Measurements from ENCODE around the gene SBF2.
"Not testable (repeated sequence)": the region's sequence is repeated elsewhere in the genome, so short reads cannot be mapped to it uniquely, and the experiment has no call there.

The SBF2 gene

GRCh38 chr11:10017911-10018310, 276.1 kb downstream of the SBF2 start:
- DNase-seq (ENCODE audit: low read depth), result peak; percentile 20
- H3K36me3 ChIP-seq (ENCODE audit: control insufficient read depth, insufficient read depth, low read length, severe bottlenecking), result peaks cover 16% of the 10 kb centered on the region
- no peak overlapping the region for H3K9ac ChIP-seq (ENCODE audit: low read length)
- no peaks in the 10 kb centered on the region for H3K4me1 ChIP-seq (ENCODE audit: control insufficient read depth, insufficient read depth, low read length)
- H3K4me3 ChIP-seq (ENCODE audit: low read length), result no peak overlapping the region
- H3K27me3 ChIP-seq (replicated peaks; ENCODE audit: control insufficient read depth, insufficient read depth, low read length), result no peaks in the 10 kb centered on the region
- peaks cover 16% of the 10 kb centered on the region for H3K9me3 ChIP-seq (ENCODE audit: control insufficient read depth, low read length)

GRCh38 chr11:10017050-10017449, 277.0 kb downstream of the SBF2 start:
- peaks cover 17% of the 10 kb centered on the region for H3K36me3 ChIP-seq (ENCODE audit: control insufficient read depth, insufficient read depth, low read length, severe bottlenecking)
- H3K9me3 ChIP-seq (ENCODE audit: control insufficient read depth, low read length), result peaks cover 25% of the 10 kb centered on the region
- peak; percentile 58 for DNase-seq (ENCODE audit: low read depth)
- no peaks in the 10 kb centered on the region for H3K27me3 ChIP-seq (replicated peaks; ENCODE audit: control insufficient read depth, insufficient read depth, low read length)
- no peak overlapping the region for H3K4me3 ChIP-seq (ENCODE audit: low read length)
- no peak overlapping the region for H3K9ac ChIP-seq (ENCODE audit: low read length)
- no peaks in the 10 kb centered on the region for H3K4me1 ChIP-seq (ENCODE audit: control insufficient read depth, insufficient read depth, low read length)

DNA sequence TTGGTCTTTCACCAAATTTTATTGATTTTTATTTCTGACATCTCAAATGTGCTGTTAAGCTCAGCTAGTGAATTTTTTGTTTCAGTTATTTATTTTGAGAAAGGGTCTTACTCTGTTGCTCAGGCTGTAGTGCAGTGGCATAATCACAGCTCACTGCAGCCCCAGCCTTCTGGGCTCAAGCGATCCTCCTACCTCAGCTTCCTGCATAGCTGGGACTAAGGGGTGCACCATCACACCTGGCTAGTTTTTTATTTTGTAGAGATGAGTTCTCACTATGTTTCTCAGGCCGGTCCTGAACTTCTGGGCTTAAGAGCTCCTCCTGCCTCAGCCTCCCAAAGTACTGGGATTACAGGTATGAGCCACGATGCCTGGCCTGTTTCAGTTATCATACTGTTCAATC, 282.0 kb downstream of the SBF2 start:
- DNase-seq (ENCODE audit: low read depth), result no peak
- Histone ChIP-seq H3K9me3 (ENCODE audit: control insufficient read depth, low read length) (peaks cover 47% of the 10 kb centered on the region), H3K4me1 (ENCODE audit: control insufficient read depth, insufficient read depth, low read length) (no peaks in the 10 kb centered on the region), H3K27me3 (replicated peaks; ENCODE audit: control insufficient read depth, insufficient read depth, low read length) (no peaks in the 10 kb centered on the region), H3K4me3 (ENCODE audit: low read length) (no peak overlapping the region), H3K36me3 (ENCODE audit: control insufficient read depth, insufficient read depth, low read length, severe bottlenecking) (peaks cover 23% of the 10 kb centered on the region), H3K9ac (ENCODE audit: low read length) (no peak overlapping the region)

DNA sequence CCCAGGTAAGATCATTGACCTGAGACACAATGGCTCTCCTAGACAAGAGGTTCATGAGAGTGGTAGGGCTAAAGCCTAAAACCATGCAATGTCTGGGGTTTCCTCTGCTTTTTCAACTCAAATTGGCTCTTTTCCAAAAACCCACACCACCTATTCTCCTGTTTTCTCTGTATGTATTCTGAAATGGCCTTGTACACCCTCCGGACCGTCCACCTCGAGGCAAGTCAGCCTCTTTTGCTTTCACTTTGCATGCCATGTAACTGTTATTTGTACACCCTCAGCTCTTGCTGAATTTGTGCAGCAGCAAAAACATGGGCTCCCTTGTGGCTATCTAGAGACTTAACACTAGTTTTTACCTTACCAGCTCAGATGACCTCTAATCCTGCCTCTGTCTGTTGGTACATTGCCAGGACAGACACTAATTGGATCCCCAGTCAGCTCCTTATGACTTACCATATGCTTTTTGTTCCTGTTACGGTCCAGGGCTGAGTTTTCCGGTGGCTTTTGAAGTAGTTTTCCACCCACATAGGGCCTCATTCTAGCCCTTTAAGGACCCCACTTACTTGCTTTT, 288.0 kb downstream of the SBF2 start:
- Histone ChIP-seq H3K36me3 (ENCODE audit: control insufficient read depth, insufficient read depth, low read length, severe bottlenecking) (no peaks in the 10 kb centered on the region), H3K9ac (ENCODE audit: low read length) (no peak overlapping the region), H3K4me3 (ENCODE audit: low read length) (no peak overlapping the region), H3K4me1 (ENCODE audit: control insufficient read depth, insufficient read depth, low read length) (no peaks in the 10 kb centered on the region), H3K9me3 (ENCODE audit: control insufficient read depth, low read length) (peaks cover 18% of the 10 kb centered on the region), H3K27me3 (replicated peaks; ENCODE audit: control insufficient read depth, insufficient read depth, low read length) (no peaks in the 10 kb centered on the region)
- DNase-seq (ENCODE audit: low read depth), result no peak

- Histone ChIP-seq H3K27me3 (replicated peaks; ENCODE audit: control insufficient read depth, insufficient read depth, low read length) (no peaks in the 10 kb centered on the region), H3K4me3 (ENCODE audit: low read length) (no peak overlapping the region), H3K9me3 (ENCODE audit: control insufficient read depth, low read length) (peaks cover 6% of the 10 kb centered on the region), H3K9ac (ENCODE audit: low read length) (no peak overlapping the region), H3K4me1 (ENCODE audit: control insufficient read depth, insufficient read depth, low read length) (no peaks in the 10 kb centered on the region), H3K36me3 (ENCODE audit: control insufficient read depth, insufficient read depth, low read length, severe bottlenecking) (peaks cover 8% of the 10 kb centered on the region)
- DNase-seq (ENCODE audit: low read depth), result no peak
Measured at GRCh38 chr11:10004526-10005113, 289.4 kb downstream of the SBF2 start.

DNA sequence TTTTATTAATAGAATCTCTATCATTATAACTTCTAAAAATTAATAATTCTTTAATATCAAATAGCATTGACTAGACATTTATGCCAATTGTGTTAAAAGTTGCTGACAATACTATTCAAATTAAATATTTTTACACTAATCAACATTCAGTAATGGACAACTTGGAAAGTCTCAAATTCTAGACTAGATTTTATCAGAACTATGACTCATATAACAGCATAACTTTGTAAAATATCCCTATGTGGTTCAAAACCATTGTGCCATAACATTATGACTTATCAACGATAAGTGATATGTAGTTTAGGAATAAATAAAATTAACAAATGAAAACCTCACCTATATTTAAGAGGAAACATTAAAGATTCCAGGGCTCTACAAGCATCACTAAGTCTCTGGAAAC, 291.8 kb downstream of the SBF2 start:
- peaks cover 6% of the 10 kb centered on the region for H3K9me3 ChIP-seq (ENCODE audit: control insufficient read depth, low read length)
- no peak for DNase-seq (ENCODE audit: low read depth)
- no peak overlapping the region for H3K4me3 ChIP-seq (ENCODE audit: low read length)
- peaks cover 21% of the 10 kb centered on the region for H3K36me3 ChIP-seq (ENCODE audit: control insufficient read depth, insufficient read depth, low read length, severe bottlenecking)
- no peaks in the 10 kb centered on the region for H3K27me3 ChIP-seq (replicated peaks; ENCODE audit: control insufficient read depth, insufficient read depth, low read length)
- no peaks in the 10 kb centered on the region for H3K4me1 ChIP-seq (ENCODE audit: control insufficient read depth, insufficient read depth, low read length)
- H3K9ac ChIP-seq (ENCODE audit: low read length), result no peak overlapping the region

GRCh38 chr11:9992306-9992705, 301.7 kb downstream of the SBF2 start:
- no peaks in the 10 kb centered on the region for H3K9me3 ChIP-seq (ENCODE audit: control insufficient read depth, low read length)
- DNase-seq (ENCODE audit: low read depth), result no peak
- H3K27me3 ChIP-seq (replicated peaks; ENCODE audit: control insufficient read depth, insufficient read depth, low read length), result no peaks in the 10 kb centered on the region
- peaks cover 15% of the 10 kb centered on the region for H3K4me1 ChIP-seq (ENCODE audit: control insufficient read depth, insufficient read depth, low read length)
- peaks cover 41% of the 10 kb centered on the region for H3K36me3 ChIP-seq (ENCODE audit: control insufficient read depth, insufficient read depth, low read length, severe bottlenecking)
- H3K9ac ChIP-seq (ENCODE audit: low read length), result no peak overlapping the region
- H3K4me3 ChIP-seq (ENCODE audit: low read length), result no peak overlapping the region

DNA sequence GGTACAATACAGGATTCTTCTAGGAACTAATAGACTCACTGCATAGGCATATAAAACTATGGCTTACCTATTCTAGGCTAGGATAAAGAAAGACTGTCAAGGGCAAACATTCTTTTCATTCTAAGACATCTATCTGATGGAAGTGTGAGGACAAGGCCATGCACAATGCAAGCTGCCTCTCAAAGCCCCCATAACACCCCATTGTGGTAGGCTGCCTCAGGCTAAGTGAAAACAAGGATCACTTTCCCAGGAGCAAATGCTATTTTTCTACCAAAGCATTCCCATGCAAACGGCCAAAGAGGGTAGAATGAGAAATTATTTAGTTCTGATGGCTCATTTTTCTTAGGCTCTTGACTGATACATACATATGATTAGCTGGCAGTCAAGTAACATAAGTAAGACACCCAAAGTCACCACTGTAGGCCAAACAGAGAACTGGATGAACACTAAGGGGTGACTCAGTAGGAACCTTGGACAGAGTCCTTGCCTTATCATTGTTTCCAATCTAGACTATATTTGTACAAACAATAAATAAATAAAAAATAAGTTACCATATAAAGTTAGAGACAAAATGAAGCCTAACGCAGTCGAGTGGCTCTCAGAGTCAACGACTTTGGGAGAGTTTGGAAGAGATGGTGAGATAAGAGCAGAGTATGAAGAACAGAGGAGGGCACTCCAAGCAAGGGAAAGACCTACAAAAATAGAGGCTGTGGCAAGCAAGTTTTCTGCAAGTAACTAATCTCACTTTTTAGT, 303.6 kb downstream of the SBF2 start:
- Histone ChIP-seq H3K36me3 (ENCODE audit: control insufficient read depth, insufficient read depth, low read length, severe bottlenecking) (peaks cover 42% of the 10 kb centered on the region), H3K4me3 (ENCODE audit: low read length) (no peak overlapping the region), H3K9ac (ENCODE audit: low read length) (peak overlapping the region; percentile 2), H3K9me3 (ENCODE audit: control insufficient read depth, low read length) (no peaks in the 10 kb centered on the region), H3K4me1 (ENCODE audit: control insufficient read depth, insufficient read depth, low read length) (peaks cover 15% of the 10 kb centered on the region), H3K27me3 (replicated peaks; ENCODE audit: control insufficient read depth, insufficient read depth, low read length) (no peaks in the 10 kb centered on the region)
- no peak for DNase-seq (ENCODE audit: low read depth)

DNA sequence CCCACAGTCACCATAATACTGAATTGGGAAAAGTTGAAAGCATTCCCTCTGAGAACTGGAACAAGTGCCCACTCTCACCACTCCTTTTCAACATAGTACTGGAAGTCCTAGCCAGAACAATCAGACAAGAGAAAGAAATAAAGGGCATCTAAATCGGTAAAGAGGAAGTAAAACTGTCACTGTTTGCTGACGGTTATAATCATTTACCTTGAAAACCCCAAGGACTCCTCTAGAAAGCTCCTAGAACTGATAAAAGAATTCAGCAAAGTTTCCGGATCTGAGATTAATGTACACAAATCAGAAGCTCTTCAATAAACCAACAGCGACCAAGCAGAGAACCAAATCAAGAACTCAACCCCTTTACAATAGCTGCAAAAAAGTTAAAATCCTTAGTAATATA, 306.7 kb downstream of the SBF2 start:
- DNase-seq (ENCODE audit: low read depth); H3K9ac ChIP-seq (ENCODE audit: low read length); H3K9me3 ChIP-seq (ENCODE audit: control insufficient read depth, low read length): not testable (repeated sequence)

DNA sequence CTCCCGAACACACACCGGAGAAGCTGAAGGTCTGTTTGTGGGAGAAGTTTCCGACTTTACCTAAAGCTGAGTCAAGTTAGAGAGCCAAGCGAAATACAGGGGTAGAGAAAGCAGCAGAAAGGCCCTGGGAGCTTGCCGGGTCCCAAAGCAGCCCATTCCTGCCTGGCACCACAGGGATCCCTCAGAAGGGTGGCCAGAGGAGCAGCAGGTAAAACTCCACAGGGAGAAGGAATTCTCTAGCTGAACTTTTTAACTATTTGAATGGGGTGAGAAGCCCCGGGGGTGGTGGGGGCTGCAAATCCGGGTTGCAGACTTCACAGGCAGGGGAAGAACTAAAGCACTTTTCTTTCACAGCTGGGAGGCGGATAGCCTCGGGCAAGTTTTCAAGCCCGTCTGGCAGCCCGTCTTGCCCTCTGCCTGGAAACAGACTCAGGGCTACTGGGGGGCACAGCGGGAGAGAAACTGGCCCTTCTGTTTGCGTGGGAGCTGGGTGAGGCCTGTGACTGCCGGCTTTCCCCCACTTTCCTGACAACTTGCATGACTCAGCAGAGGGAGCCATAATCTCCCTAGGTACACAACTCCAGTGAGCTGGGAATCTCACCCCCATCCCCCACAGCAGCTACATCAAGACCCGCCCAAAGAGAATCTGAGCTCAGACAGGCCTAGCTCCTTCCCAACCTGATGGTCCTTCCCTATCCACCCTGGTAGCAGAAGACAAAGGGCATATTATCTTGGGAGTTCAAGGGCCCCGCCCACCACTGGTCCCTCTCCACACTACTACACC, 311.0 kb downstream of the SBF2 start:
- Histone ChIP-seq H3K27me3 (replicated peaks; ENCODE audit: control insufficient read depth, insufficient read depth, low read length) (no peaks in the 10 kb centered on the region), H3K9ac (ENCODE audit: low read length) (peak overlapping the region; percentile 81), H3K36me3 (ENCODE audit: control insufficient read depth, insufficient read depth, low read length, severe bottlenecking) (peaks cover 14% of the 10 kb centered on the region), H3K9me3 (ENCODE audit: control insufficient read depth, low read length) (no peaks in the 10 kb centered on the region), H3K4me3 (ENCODE audit: low read length) (peak overlapping the region; percentile 72), H3K4me1 (ENCODE audit: control insufficient read depth, insufficient read depth, low read length) (peaks cover 28% of the 10 kb centered on the region)
- DNase-seq (ENCODE audit: low read depth), result peak; percentile 34

More for the DNA sequence above, 306.7 kb downstream of the SBF2 start:
- not testable (repeated sequence) for H3K27me3 ChIP-seq (replicated peaks; ENCODE audit: control insufficient read depth, insufficient read depth, low read length); H3K4me3 ChIP-seq (ENCODE audit: low read length)
- Histone ChIP-seq H3K36me3 (ENCODE audit: control insufficient read depth, insufficient read depth, low read length, severe bottlenecking) (peaks cover 39% of the 10 kb centered on the region), H3K4me1 (ENCODE audit: control insufficient read depth, insufficient read depth, low read length) (peaks cover 23% of the 10 kb centered on the region)

All from adipocyte (in vitro differentiated cells).